Measurements from ENCODE around the gene MYO3A. TPM values are rescaled to one million over a fixed set of nuclear protein-coding genes. Genes with fewer than 3 reads are reported as not detected.
A peak's percentile ranks its signal among the peaks of the same experiment; 100 is the strongest.
"Not testable (repeated sequence)": the region's sequence is repeated elsewhere in the genome, so short reads cannot be mapped to it uniquely, and the experiment has no call there.

MYO3A gene
- total and polyA plus RNA-seq, 5 donors = 0.11 TPM; not detected in 4

DNA sequence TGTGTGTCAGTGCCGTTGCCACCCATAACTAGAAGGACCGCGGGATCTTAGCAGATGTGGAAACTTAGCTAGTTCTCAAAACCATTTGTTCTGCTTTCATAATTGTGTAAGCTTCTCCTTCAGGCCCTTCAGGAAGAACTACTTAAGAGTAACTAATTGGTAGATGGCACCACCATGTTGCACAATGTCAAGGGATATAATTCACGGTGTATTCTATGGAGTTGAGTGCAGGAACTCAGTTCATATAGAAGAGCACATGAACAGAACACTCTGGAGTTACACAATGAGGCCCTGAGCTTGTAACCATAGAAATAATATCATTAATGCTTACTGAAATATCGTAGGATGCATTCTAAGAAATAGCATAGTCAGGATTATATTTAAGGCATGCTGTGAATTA, 156.0 kb downstream of the MYO3A start:
- intact Hi-C loops (cut with DNase I) = no loop called here
- Histone ChIP-seq H3K9me3 (ENCODE audit: control insufficient read depth, low read length) (no peaks in the 10 kb centered on the region), H3K4me3 (ENCODE audit: low read length) (no peak overlapping the region), H3K27me3 (ENCODE audit: control insufficient read depth, insufficient read depth) (no peaks in the 10 kb centered on the region), H3K27ac (ENCODE audit: low read length) (no peak overlapping the region), H3K4me1 (ENCODE audit: control insufficient read depth, insufficient read depth, low read length) (no peaks in the 10 kb centered on the region)
- no peak for DNase-seq
- WGBS = 87% methylated on average over 5 of the region's 5 CpGs
- no peak for ATAC-seq

DNA sequence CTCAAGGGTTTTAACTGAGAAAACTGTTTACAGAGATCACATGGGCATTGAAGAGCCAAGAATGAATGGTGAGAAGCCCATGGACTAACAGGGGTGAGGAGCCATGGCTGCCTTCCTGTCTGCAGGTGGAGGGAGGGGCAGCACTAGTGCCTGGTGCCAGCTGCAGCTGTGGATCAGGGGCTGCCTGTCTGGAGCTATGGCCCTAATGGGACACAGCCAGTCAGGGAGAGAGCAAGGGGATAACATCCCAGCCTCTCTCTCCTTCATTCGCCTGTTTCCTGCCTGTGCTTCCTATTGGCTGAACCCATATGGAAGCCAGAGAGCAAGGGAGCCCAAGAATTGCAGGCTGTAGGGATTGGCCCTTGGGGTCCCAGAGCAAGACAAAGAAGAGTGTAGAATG, 156.7 kb downstream of the MYO3A start:
- H3K27me3 ChIP-seq (ENCODE audit: control insufficient read depth, insufficient read depth) = no peaks in the 10 kb centered on the region
- H3K9me3 ChIP-seq (ENCODE audit: control insufficient read depth, low read length) = no peaks in the 10 kb centered on the region
- H3K4me3 ChIP-seq (ENCODE audit: low read length) = no peak overlapping the region
- no peak overlapping the region for H3K27ac ChIP-seq (ENCODE audit: low read length)
- no peak for ATAC-seq
- no peaks in the 10 kb centered on the region for H3K4me1 ChIP-seq (ENCODE audit: control insufficient read depth, insufficient read depth, low read length)
- intact Hi-C loops (cut with DNase I) = no loop called here
- WGBS = 76% methylated on average over 1 of the region's 1 CpG
- DNase-seq = no peak

DNA sequence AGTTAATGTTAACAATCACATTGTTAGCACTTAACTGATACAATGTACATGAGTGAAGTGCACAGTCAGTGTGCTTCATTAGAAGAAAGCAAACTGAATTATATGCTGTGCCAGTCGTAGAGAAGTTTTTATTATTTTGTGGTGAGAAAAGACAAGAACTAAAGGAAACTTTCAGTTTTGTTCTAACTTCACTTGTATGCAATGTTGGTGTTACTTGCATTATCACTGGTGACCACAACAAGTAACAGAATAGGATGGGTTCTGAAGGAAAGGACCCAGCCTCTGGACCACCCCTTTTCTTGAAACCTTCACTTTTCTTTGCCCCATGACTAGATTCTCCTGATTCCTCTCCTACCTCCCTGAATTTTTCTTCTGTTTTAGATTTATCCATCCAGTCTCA, 159.2 kb downstream of the MYO3A start:
- H3K4me1 ChIP-seq (ENCODE audit: control insufficient read depth, insufficient read depth, low read length) = no peaks in the 10 kb centered on the region
- 73% methylated on average over 1 of the region's 1 CpG for WGBS
- H3K27ac ChIP-seq (ENCODE audit: low read length) = no peak overlapping the region
- ATAC-seq = no peak
- intact Hi-C loops (cut with DNase I) = no loop called here
- H3K27me3 ChIP-seq (ENCODE audit: control insufficient read depth, insufficient read depth) = no peaks in the 10 kb centered on the region
- no peaks in the 10 kb centered on the region for H3K9me3 ChIP-seq (ENCODE audit: control insufficient read depth, low read length)
- DNase-seq = no peak
- no peak overlapping the region for H3K4me3 ChIP-seq (ENCODE audit: low read length)

DNA sequence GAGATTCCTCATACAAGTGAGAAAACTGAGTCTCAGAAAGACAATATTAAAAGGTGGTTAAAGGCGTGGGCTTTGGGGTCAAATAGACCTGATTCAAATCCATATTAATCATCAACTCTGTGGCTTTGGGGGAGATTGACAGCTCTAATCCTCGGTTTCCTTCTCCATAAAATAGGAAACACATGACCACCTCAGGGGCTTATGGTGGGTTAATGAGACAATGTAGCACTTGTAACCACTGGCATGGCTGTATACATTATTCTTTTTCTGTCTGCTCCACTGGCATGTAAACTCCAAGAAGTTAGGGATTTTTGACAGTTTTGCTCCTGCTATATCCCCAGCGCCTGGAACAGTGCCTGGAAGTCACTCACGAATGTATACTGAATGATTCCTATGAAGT, 161.8 kb downstream of the MYO3A start:
- Histone ChIP-seq H3K27ac (ENCODE audit: low read length) (no peak overlapping the region), H3K27me3 (ENCODE audit: control insufficient read depth, insufficient read depth) (no peaks in the 10 kb centered on the region), H3K4me1 (ENCODE audit: control insufficient read depth, insufficient read depth, low read length) (no peaks in the 10 kb centered on the region), H3K9me3 (ENCODE audit: control insufficient read depth, low read length) (no peaks in the 10 kb centered on the region), H3K4me3 (ENCODE audit: low read length) (no peak overlapping the region)
- DNase-seq = no peak
- no peak for ATAC-seq
- WGBS = 68% methylated on average over 4 of the region's 4 CpGs
- intact Hi-C loops (cut with DNase I) = no loop called here

DNA sequence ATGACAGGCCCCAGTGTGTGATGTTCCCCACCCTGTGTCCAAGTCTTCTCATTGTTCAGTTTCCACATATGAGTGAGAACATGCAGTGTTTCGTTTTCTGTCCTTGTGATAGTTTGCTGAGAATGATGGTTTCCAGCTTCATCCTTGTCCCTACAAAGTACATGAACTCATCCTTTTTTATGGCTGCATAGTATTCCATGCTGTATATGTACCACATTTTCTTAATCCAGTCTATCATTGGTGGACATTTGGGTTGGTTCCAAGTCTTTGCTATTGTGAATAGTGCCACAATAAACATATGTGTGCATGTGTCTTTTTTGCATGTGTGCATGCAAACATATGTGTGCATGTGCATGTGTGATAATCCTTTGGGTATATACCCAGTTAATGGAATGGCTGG, 163.5 kb downstream of the MYO3A start:
- H3K9me3 ChIP-seq (ENCODE audit: control insufficient read depth, low read length); intact Hi-C loops (cut with DNase I); H3K4me3 ChIP-seq (ENCODE audit: low read length); H3K27ac ChIP-seq (ENCODE audit: low read length); ATAC-seq; H3K27me3 ChIP-seq (ENCODE audit: control insufficient read depth, insufficient read depth); H3K4me1 ChIP-seq (ENCODE audit: control insufficient read depth, insufficient read depth, low read length); DNase-seq: not testable (repeated sequence)
- 71% methylated on average over 1 of the region's 1 CpG for WGBS

DNA sequence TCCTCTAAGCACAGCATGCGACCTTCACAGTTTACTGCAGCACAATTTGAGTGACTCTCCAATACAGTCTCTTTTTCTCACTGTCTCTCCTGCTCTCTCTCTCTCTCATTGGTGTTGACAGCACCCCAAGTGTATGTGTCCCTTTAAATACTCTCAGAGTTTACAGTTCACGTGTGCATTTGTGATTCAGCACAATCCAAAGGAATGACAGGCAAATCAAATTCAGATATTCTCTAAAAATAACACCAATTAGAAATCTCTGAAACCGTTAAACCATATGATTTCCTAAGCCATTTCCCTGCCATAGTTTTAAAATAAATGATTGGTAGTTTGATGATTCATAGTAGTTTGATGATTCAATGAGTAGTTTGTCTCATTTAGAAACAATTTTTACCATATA, 178.5 kb downstream of the MYO3A start:
- no peak overlapping the region for H3K4me3 ChIP-seq (ENCODE audit: low read length)
- no peak for DNase-seq

DNA sequence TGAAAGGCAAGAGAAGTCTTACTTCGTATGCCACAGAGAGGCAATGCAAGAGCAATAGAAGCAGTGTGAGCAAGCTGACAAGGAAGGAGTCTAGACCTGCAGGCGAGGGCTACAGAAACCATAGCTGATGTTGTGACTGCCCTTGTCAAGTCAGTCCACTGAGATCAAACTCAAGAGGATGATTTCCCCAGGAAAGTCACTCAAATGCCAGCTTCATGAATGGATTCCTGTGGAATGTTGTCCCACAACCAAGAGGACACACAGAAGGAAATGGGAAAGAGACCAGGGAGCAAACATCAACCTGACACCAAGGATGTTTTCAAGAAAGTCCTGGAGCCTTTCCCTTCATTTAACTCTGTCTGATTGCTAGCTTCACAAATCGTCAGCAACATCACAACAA, 204.6 kb downstream of the MYO3A start:
- Histone ChIP-seq H3K27me3 (ENCODE audit: control insufficient read depth, insufficient read depth) (no peaks in the 10 kb centered on the region), H3K4me3 (ENCODE audit: low read length) (no peak overlapping the region), H3K9me3 (ENCODE audit: control insufficient read depth, low read length) (no peaks in the 10 kb centered on the region), H3K4me1 (ENCODE audit: control insufficient read depth, insufficient read depth, low read length) (no peaks in the 10 kb centered on the region), H3K27ac (ENCODE audit: low read length) (no peak overlapping the region)
- ATAC-seq (no peak), DNase-seq (no peak)
- 78% methylated on average over 3 of the region's 3 CpGs for WGBS
- intact Hi-C loops (cut with DNase I) = no loop called here

More for the DNA sequence above, 178.5 kb downstream of the MYO3A start:
- no peak overlapping the region for H3K27ac ChIP-seq (ENCODE audit: low read length)
- H3K4me1 ChIP-seq (ENCODE audit: control insufficient read depth, insufficient read depth, low read length) = no peaks in the 10 kb centered on the region
- intact Hi-C loops (cut with DNase I) = no loop called here
- WGBS = 37% methylated on average over 3 of the region's 3 CpGs
- no peaks in the 10 kb centered on the region for H3K9me3 ChIP-seq (ENCODE audit: control insufficient read depth, low read length)
- no peak for ATAC-seq
- H3K27me3 ChIP-seq (ENCODE audit: control insufficient read depth, insufficient read depth) = no peaks in the 10 kb centered on the region

DNA sequence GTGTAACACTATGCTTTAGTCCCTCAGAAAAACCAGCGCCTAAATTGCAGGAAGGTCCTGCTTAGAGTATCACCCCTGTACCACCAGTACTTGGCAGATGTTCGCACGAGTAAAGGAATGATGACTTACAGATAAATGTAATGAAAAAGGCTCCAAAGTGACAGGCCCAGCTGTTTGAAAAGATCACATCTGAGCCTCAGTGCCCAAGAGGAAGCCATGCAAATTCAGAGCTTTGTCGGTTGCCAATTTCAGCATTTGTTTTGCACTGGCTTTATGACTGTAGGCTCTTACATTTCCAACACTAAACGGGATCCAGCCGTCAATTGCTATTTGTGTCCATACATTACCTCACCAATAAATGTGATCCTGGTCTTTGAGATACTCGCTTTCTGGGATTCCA, 222.0 kb downstream of the MYO3A start:
- intact Hi-C loops (cut with DNase I) = no loop called here
- 66% methylated on average over 7 of the region's 7 CpGs for WGBS
- H3K27ac ChIP-seq (ENCODE audit: low read length) = no peak overlapping the region
- no peak for ATAC-seq
- H3K27me3 ChIP-seq (ENCODE audit: control insufficient read depth, insufficient read depth) = no peaks in the 10 kb centered on the region
- no peak for DNase-seq
- H3K4me3 ChIP-seq (ENCODE audit: low read length) = no peak overlapping the region
- H3K9me3 ChIP-seq (ENCODE audit: control insufficient read depth, low read length) = no peaks in the 10 kb centered on the region
- no peaks in the 10 kb centered on the region for H3K4me1 ChIP-seq (ENCODE audit: control insufficient read depth, insufficient read depth, low read length)

DNA sequence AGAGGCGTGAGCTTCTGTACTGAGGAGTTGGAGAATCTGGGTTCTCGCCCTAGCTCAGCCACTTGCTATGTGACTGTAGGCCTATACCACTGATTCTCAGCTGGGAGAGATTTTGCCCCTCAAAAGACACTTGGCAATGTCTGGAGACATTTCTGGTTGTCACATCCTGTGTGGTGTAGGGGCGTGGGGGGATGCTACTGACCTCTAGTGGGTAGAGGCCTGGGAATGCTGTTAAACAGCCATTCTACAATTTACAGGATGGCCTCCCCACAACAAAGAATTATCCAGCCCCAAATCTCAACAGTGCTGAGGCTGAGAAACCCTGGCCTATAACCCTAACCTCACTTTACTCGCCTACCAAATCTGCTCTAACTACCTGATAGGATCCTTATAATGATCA, 223.7 kb downstream of the MYO3A start:
- no peaks in the 10 kb centered on the region for H3K9me3 ChIP-seq (ENCODE audit: control insufficient read depth, low read length)
- no peak overlapping the region for H3K4me3 ChIP-seq (ENCODE audit: low read length)
- DNase-seq (no peak), ATAC-seq (no peak)
- H3K27ac ChIP-seq (ENCODE audit: low read length) = no peak overlapping the region
- WGBS = 81% methylated on average over 4 of the region's 4 CpGs
- H3K4me1 ChIP-seq (ENCODE audit: control insufficient read depth, insufficient read depth, low read length) = no peaks in the 10 kb centered on the region
- intact Hi-C loops (cut with DNase I) = no loop called here
- no peaks in the 10 kb centered on the region for H3K27me3 ChIP-seq (ENCODE audit: control insufficient read depth, insufficient read depth)

DNA sequence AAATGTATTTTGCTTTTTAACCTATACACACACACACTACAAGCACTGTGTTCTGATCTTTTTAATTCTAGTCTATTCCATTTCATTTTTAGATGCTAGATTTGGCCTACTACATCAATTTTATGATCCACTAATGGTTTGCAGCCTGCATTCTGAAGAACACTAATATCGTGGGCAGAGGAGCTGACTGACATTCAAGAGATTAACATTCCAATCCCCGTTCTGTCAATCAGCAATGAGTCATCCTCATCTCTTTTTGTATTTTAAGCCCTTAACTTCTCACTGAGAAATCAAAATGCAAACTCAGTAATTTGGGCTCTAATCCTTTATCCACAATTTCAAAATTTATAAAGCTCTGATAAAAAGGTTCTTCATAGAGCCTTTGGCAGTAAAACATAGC, 235.4 kb downstream of the MYO3A start:
- Histone ChIP-seq H3K9me3 (ENCODE audit: control insufficient read depth, low read length) (no peaks in the 10 kb centered on the region), H3K4me1 (ENCODE audit: control insufficient read depth, insufficient read depth, low read length) (no peaks in the 10 kb centered on the region), H3K27me3 (ENCODE audit: control insufficient read depth, insufficient read depth) (no peaks in the 10 kb centered on the region), H3K4me3 (ENCODE audit: low read length) (no peak overlapping the region), H3K27ac (ENCODE audit: low read length) (no peak overlapping the region)
- no peak for ATAC-seq
- intact Hi-C loops (cut with DNase I) = no loop called here
- WGBS = 46% methylated on average over 2 of the region's 2 CpGs
- DNase-seq = no peak

DNA sequence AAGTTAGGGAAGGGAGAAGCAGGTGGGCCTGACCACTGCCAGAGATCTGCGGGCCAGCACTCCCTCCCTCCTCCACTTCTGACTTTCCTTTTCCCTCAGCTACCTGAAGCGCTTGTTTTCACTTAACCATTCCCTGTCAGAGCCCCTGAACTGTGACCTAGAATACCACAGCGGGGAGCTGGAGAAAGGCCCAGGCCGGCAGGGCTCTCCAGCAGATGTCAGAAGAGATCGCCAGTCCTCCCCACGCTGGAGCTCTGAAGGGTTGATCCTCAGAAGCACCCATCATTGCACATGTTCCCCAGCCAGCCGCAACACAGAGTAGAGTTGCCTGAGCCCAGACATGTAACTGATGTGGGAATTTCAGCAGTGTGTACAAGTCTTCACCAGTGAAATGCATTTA, 238.1 kb downstream of the MYO3A start:
- Histone ChIP-seq H3K27me3 (ENCODE audit: control insufficient read depth, insufficient read depth) (no peaks in the 10 kb centered on the region), H3K4me1 (ENCODE audit: control insufficient read depth, insufficient read depth, low read length) (no peaks in the 10 kb centered on the region), H3K9me3 (ENCODE audit: control insufficient read depth, low read length) (no peaks in the 10 kb centered on the region), H3K4me3 (ENCODE audit: low read length) (no peak overlapping the region), H3K27ac (ENCODE audit: low read length) (no peak overlapping the region)
- no peak for DNase-seq
- intact Hi-C loops (cut with DNase I) = no loop called here
- 72% methylated on average over 7 of the region's 7 CpGs for WGBS
- ATAC-seq = no peak

DNA sequence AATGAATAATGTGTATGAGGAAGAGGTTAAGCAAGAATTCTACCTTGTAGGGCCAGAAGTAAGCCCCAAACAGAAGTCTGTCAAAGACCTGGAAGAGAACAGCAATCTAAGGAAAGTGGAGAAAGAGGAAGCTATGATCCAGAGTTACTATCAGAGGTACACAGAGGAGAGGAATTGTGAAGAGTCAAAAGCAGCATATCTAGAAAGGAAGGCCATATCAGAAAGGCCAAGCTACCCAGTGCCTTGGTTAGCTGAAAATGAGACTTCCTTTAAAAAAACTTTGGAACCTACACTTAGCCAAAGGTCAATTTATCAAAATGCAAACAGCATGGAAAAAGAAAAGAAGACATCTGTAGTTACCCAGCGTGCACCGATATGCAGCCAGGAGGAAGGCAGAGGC, 239.8 kb downstream of the MYO3A start:
- intact Hi-C loops (cut with DNase I) = no loop called here
- Histone ChIP-seq H3K4me1 (ENCODE audit: control insufficient read depth, insufficient read depth, low read length) (no peaks in the 10 kb centered on the region), H3K9me3 (ENCODE audit: control insufficient read depth, low read length) (no peaks in the 10 kb centered on the region), H3K27me3 (ENCODE audit: control insufficient read depth, insufficient read depth) (no peaks in the 10 kb centered on the region), H3K27ac (ENCODE audit: low read length) (no peak overlapping the region), H3K4me3 (ENCODE audit: low read length) (no peak overlapping the region)
- no peak for DNase-seq
- 22% methylated on average over 2 of the region's 2 CpGs for WGBS
- ATAC-seq = peak in 1 of 2 donors; percentile 36

All from right cardiac atrium (tissue), 5 donors.